ENCODE results near the gene HEMK1. TPM values are rescaled to one million over a fixed set of nuclear protein-coding genes. Genes with fewer than 3 reads are reported as not detected.

Gene HEMK1
- total RNA-seq, 4 donors from 2014 or later: 4.5 to 8.1 (median 7.5) TPM

GRCh38 chr3:50586763-50587070 is 17.4 kb downstream of the HEMK1 start:
- in situ Hi-C loops (cut with MboI; ENCODE audit: low sequenced_read_pairs in 4 of 4): no loop called here
- Histone ChIP-seq H3K9me3 (no peaks in the 10 kb centered on the region), H3K27me3 (no peaks in the 10 kb centered on the region), H3K4me3 (no peak overlapping the region), H3K4me1 (peaks cover 79 to 83% of the 10 kb centered on the region in 2 donors), H3K36me3 (no peaks in the 10 kb centered on the region), H3K27ac (peak overlapping the region; percentile 95 to 99 (median 97))
- intact Hi-C loops (cut with DNase I; ENCODE audit: low total_unique reads): no loop called here
- TF ChIP-seq POLR2A (IDR thresholded peaks at IDR 0.05) (no peak), CTCF (IDR thresholded peaks at IDR 0.05 in 4 of 5, conservative IDR thresholded peaks at IDR 0.05 in 1 of 5) (no peak)
- DNase-seq: no peak
- ATAC-seq: no peak

GRCh38 chr3:50587373-50587772 is 18.1 kb downstream of the HEMK1 start:
- Histone ChIP-seq H3K36me3 (no peaks in the 10 kb centered on the region), H3K9me3 (no peaks in the 10 kb centered on the region), H3K27ac (peak overlapping the region; percentile 95 to 99 (median 97)), H3K4me3 (peak overlapping the region in 1 of 4 donors; percentile 14), H3K27me3 (no peaks in the 10 kb centered on the region), H3K4me1 (peaks cover 75 to 79% of the 10 kb centered on the region in 2 donors)
- peak; percentile 55 to 59 for ATAC-seq
- intact Hi-C loops (cut with DNase I; ENCODE audit: low total_unique reads): no loop called here
- TF ChIP-seq POLR2A (IDR thresholded peaks at IDR 0.05) (peak; percentile 36 to 39), CTCF (IDR thresholded peaks at IDR 0.05 in 4 of 5, conservative IDR thresholded peaks at IDR 0.05 in 1 of 5) (no peak)
- in situ Hi-C loops (cut with MboI; ENCODE audit: low sequenced_read_pairs in 4 of 4): no loop called here
- DNase-seq: peak; percentile 59 to 88

GRCh38 chr3:50587806-50588758 is 18.8 kb downstream of the HEMK1 start:
- ATAC-seq (peak in 1 of 2 donors; percentile 17), DNase-seq (peak in 1 of 2 donors; percentile 65)
- no peaks in the 10 kb centered on the region for H3K27me3 ChIP-seq
- peaks cover 75 to 78% of the 10 kb centered on the region in 2 donors for H3K4me1 ChIP-seq
- TF ChIP-seq CTCF (IDR thresholded peaks at IDR 0.05 in 4 of 5, conservative IDR thresholded peaks at IDR 0.05 in 1 of 5) (no peak), POLR2A (IDR thresholded peaks at IDR 0.05) (peak; percentile 18 to 23)
- H3K9me3 ChIP-seq: no peaks in the 10 kb centered on the region
- peak overlapping the region in 1 of 4 donors; percentile 14 for H3K4me3 ChIP-seq
- peak overlapping the region; percentile 95 to 99 (median 97) for H3K27ac ChIP-seq
- intact Hi-C loops (cut with DNase I; ENCODE audit: low total_unique reads): no loop called here
- in situ Hi-C loops (cut with MboI; ENCODE audit: low sequenced_read_pairs in 4 of 4): no loop called here
- H3K36me3 ChIP-seq: no peaks in the 10 kb centered on the region

- ATAC-seq (no peak), DNase-seq (no peak)
- no peak for TF ChIP-seq POLR2A (IDR thresholded peaks at IDR 0.05)
- TF ChIP-seq CTCF (IDR thresholded peaks at IDR 0.05 in 4 of 5, conservative IDR thresholded peaks at IDR 0.05 in 1 of 5): no peak
- Histone ChIP-seq H3K27me3 (no peaks in the 10 kb centered on the region), H3K36me3 (no peaks in the 10 kb centered on the region), H3K4me1 (peaks cover 71 to 72% of the 10 kb centered on the region in 2 donors), H3K4me3 (no peak overlapping the region), H3K27ac (peak overlapping the region; percentile 95 to 99 (median 97)), H3K9me3 (no peaks in the 10 kb centered on the region)
- intact Hi-C loops (cut with DNase I; ENCODE audit: low total_unique reads): no loop called here
- in situ Hi-C loops (cut with MboI; ENCODE audit: low sequenced_read_pairs in 4 of 4): no loop called here
Measured at GRCh38 chr3:50588759-50589433, 19.6 kb downstream of the HEMK1 start.

Data from gastrocnemius medialis (tissue), 4 donors.